Tibial nerve (tissue), 4 donors: ENCODE measurements around the gene HAP1.

ENCODE experiments used
- EP300 ChIP-seq, 2 donors: sonication (generic); formaldehyde crosslinking; IDR thresholded peaks; one replicate each; pipeline ENCODE4 v1.6.1; 2017; ENCODE audit warnings: antibody characterized with exemption in 2 of 2, mild to moderate bottlenecking in 1 of 2
- POLR2A ChIP-seq, 2 donors: fragments of 450-650 bp; IDR thresholded peaks; one replicate each; pipeline ENCODE4 v1.6.1; 2017; ENCODE audit warnings: antibody characterized with exemption in 2 of 2, mild to moderate bottlenecking in 2 of 2, moderate library complexity in 2 of 2
- TF ChIP-seq, protein P1 (sequence below), 5 experiments: fragments of 200-600 bp in 3 of 5; fragments of 450-650 bp in 2 of 5; sonication (generic) in 3 of 5; IDR thresholded peaks; one replicate each; pipeline ENCODE4 v1.5.1; 2016 to 2019; ENCODE audit warnings: antibody characterized with exemption in 5 of 5, mild to moderate bottlenecking in 3 of 5, moderate library complexity in 2 of 5

DNA sequence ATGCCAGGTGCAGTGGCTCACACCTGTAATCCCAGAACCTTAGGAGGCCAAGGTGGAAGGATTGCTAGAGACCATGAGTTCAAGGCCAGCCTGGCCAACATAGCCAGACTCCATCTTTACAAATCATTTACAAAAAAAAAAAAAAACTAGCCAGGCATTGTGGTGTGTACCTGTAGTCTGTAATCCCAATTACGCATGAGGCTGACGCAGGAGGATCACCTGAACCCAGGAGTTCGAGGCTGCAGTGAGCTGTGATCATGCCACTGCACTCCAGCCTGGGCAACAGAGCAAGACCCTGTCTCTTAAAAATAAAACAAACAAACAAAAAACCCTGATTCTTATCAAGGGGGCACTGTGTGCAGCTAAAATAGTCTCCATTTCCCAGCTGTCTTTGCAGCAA, 16.8 kb upstream of the HAP1 start:
- TF ChIP-seq POLR2A (IDR thresholded peaks at IDR 0.05) (no peak), EP300 (IDR thresholded peaks at IDR 0.05) (no peak)
- TF ChIP-seq, protein P1, sequence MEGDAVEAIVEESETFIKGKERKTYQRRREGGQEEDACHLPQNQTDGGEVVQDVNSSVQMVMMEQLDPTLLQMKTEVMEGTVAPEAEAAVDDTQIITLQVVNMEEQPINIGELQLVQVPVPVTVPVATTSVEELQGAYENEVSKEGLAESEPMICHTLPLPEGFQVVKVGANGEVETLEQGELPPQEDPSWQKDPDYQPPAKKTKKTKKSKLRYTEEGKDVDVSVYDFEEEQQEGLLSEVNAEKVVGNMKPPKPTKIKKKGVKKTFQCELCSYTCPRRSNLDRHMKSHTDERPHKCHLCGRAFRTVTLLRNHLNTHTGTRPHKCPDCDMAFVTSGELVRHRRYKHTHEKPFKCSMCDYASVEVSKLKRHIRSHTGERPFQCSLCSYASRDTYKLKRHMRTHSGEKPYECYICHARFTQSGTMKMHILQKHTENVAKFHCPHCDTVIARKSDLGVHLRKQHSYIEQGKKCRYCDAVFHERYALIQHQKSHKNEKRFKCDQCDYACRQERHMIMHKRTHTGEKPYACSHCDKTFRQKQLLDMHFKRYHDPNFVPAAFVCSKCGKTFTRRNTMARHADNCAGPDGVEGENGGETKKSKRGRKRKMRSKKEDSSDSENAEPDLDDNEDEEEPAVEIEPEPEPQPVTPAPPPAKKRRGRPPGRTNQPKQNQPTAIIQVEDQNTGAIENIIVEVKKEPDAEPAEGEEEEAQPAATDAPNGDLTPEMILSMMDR (IDR thresholded peaks at IDR 0.05), result no peak
